Esophagus squamous epithelium (tissue), 4 donors: ENCODE data around the gene ABCA9.

ENCODE experiments used
- POLR2A ChIP-seq, 4 donors: fragments of 450-650 bp; IDR thresholded peaks; one replicate each; pipeline ENCODE4 v1.6.1; 2017; ENCODE audit warnings: antibody characterized with exemption in 4 of 4, mild to moderate bottlenecking in 4 of 4, moderate library complexity in 3 of 4
- TF ChIP-seq, protein P1 (sequence below), 6 experiments: fragments of 450-650 bp in 4 of 6; fragments of 200-600 bp in 2 of 6; sonication (generic) in 2 of 6; IDR thresholded peaks; one replicate each; pipeline ENCODE4 v1.5.1; 2016 to 2019; ENCODE audit warnings: antibody characterized with exemption in 6 of 6, mild to moderate bottlenecking in 4 of 6, moderate library complexity in 4 of 6

DNA sequence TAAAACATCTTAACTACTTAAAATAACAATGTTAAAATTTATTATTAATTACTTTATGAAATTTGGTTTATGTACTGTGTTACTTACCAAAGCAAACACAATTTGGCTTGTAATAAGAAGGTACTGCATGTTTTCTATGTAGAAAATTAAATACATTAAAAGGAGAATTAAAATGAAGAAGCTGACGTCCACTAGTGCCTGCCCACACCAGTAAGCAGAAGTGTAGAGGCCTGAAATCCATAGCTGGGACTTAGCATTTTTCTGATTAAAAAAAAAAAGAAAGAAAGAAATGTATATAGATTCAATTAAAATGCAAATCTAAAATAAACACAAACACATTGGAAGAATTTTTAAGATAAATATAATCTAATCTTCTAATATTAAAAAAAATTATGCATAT lies 35.8 kb upstream of the ABCA9 start:
- TF ChIP-seq, protein P1, sequence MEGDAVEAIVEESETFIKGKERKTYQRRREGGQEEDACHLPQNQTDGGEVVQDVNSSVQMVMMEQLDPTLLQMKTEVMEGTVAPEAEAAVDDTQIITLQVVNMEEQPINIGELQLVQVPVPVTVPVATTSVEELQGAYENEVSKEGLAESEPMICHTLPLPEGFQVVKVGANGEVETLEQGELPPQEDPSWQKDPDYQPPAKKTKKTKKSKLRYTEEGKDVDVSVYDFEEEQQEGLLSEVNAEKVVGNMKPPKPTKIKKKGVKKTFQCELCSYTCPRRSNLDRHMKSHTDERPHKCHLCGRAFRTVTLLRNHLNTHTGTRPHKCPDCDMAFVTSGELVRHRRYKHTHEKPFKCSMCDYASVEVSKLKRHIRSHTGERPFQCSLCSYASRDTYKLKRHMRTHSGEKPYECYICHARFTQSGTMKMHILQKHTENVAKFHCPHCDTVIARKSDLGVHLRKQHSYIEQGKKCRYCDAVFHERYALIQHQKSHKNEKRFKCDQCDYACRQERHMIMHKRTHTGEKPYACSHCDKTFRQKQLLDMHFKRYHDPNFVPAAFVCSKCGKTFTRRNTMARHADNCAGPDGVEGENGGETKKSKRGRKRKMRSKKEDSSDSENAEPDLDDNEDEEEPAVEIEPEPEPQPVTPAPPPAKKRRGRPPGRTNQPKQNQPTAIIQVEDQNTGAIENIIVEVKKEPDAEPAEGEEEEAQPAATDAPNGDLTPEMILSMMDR (IDR thresholded peaks at IDR 0.05), result no peak
- TF ChIP-seq POLR2A (IDR thresholded peaks at IDR 0.05), result no peak
